ENCODE results near the gene POLR2H.

GRCh38 chr3:184352897-184353545 lies 8.5 kb upstream of the POLR2H start:
- TF ChIP-seq POLR2AphosphoS5 (IDR thresholded peaks at IDR 0.05) (no peak), POLR2A (IDR thresholded peaks at IDR 0.05) (no peak), EP300 (IDR thresholded peaks at IDR 0.05) (no peak)
- TF ChIP-seq, protein P1, sequence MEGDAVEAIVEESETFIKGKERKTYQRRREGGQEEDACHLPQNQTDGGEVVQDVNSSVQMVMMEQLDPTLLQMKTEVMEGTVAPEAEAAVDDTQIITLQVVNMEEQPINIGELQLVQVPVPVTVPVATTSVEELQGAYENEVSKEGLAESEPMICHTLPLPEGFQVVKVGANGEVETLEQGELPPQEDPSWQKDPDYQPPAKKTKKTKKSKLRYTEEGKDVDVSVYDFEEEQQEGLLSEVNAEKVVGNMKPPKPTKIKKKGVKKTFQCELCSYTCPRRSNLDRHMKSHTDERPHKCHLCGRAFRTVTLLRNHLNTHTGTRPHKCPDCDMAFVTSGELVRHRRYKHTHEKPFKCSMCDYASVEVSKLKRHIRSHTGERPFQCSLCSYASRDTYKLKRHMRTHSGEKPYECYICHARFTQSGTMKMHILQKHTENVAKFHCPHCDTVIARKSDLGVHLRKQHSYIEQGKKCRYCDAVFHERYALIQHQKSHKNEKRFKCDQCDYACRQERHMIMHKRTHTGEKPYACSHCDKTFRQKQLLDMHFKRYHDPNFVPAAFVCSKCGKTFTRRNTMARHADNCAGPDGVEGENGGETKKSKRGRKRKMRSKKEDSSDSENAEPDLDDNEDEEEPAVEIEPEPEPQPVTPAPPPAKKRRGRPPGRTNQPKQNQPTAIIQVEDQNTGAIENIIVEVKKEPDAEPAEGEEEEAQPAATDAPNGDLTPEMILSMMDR (IDR thresholded peaks at IDR 0.05), result no peak
